GM23338 (cell line): ENCODE results near the gene NR2E3. TPM values are rescaled to one million over a fixed set of nuclear protein-coding genes. Genes with fewer than 3 reads are reported as not detected.

Experiments used
- ATAC-seq: fragments of 200-7000 bp; cut with Tn5 transposase; 3 replicates; pipeline ENCODE4 v1.9.1; 2020
- DNase-seq: peaks from one replicate; pipeline ENCODE4 v3.0.0-alpha.2; 2015; ENCODE audit warnings: low spot score
- H2AFZ ChIP-seq: fragments of 200-600 bp; sonication (generic); 2 replicates; pipeline ENCODE4 v1.8.0; 2016; ENCODE audit warnings: antibody characterized with exemption, mild to moderate bottlenecking, moderate library complexity
- H3F3A ChIP-seq: fragments of 200-600 bp; sonication (generic); replicated peaks from 2 replicates; pipeline ENCODE4 v1.8.0; 2017; ENCODE audit warnings: antibody characterized with exemption, mixed run types, low read depth
- H3K27ac ChIP-seq: fragments of 200-600 bp; sonication (generic); 2 replicates; pipeline ENCODE4 v1.6.1; 2016; ENCODE audit warnings: low read depth
- H3K27me3 ChIP-seq: fragments of 200-600 bp; sonication (generic); 2 replicates; pipeline ENCODE4 v1.8.0; 2016; ENCODE audit warnings: mild to moderate bottlenecking, mixed run types, moderate library complexity; ENCODE audit not compliant: insufficient read depth
- H3K36me3 ChIP-seq: fragments of 200-600 bp; sonication (generic); 2 replicates; pipeline ENCODE4 v1.8.0; 2016; ENCODE audit warnings: mild to moderate bottlenecking; ENCODE audit not compliant: insufficient read depth
- H3K4me1 ChIP-seq: fragments of 200-600 bp; sonication (generic); 2 replicates; pipeline ENCODE4 v1.8.0; 2016; ENCODE audit warnings: mild to moderate bottlenecking, moderate library complexity; ENCODE audit not compliant: insufficient read depth
- H3K4me2 ChIP-seq: fragments of 200-600 bp; sonication (generic); 2 replicates; pipeline ENCODE4 v1.7.1; 2017; ENCODE audit warnings: mixed run types
- H3K4me3 ChIP-seq: fragments of 200-600 bp; sonication (generic); 2 replicates; pipeline ENCODE4 v1.6.1; 2016; ENCODE audit warnings: mixed run types
- H3K79me2 ChIP-seq: fragments of 200-600 bp; sonication (generic); replicated peaks from 2 replicates; pipeline ENCODE4 v1.8.0; 2017; ENCODE audit warnings: mild to moderate bottlenecking; ENCODE audit not compliant: insufficient read depth
- H3K9me2 ChIP-seq: fragments of 200-600 bp; sonication (generic); 2 replicates; pipeline ENCODE4 v1.8.0; 2017; ENCODE audit not compliant: insufficient read depth
- H4K20me1 ChIP-seq: fragments of 200-600 bp; sonication (generic); replicated peaks from 2 replicates; pipeline ENCODE4 v1.8.0; 2017; ENCODE audit warnings: mild to moderate bottlenecking; ENCODE audit not compliant: insufficient read depth
- H3K27ac Mint-ChIP-seq: 2 replicates; pipeline ENCODE4 v1.8.0; 2020; ENCODE audit warnings: inconsistent platforms, mild to moderate bottlenecking, moderate library complexity, mixed read lengths
- H3K27me3 Mint-ChIP-seq: 3 replicates; pipeline ENCODE4 v1.8.0; 2022; ENCODE audit warnings: low read depth, mild to moderate bottlenecking, moderate library complexity, mixed read lengths, inconsistent platforms; ENCODE audit not compliant: insufficient read depth, poor library complexity
- H3K36me3 Mint-ChIP-seq: 3 replicates; pipeline ENCODE4 v1.8.0; 2021; ENCODE audit warnings: low read depth, mild to moderate bottlenecking, inconsistent platforms, moderate library complexity, mixed read lengths
- H3K4me1 Mint-ChIP-seq: 3 replicates; pipeline ENCODE4 v1.8.0; 2020; ENCODE audit warnings: mild to moderate bottlenecking, inconsistent platforms, mixed read lengths
- H3K4me3 Mint-ChIP-seq: 3 replicates; pipeline ENCODE4 v1.8.0; 2021; ENCODE audit warnings: moderate library complexity, mild to moderate bottlenecking, inconsistent platforms, mixed read lengths
- H3K9me3 Mint-ChIP-seq: 3 replicates; pipeline ENCODE4 v1.8.0; 2020; ENCODE audit warnings: moderate library complexity, mild to moderate bottlenecking, inconsistent platforms, mixed read lengths
- EZH2 ChIP-seq: fragments of 200-600 bp; sonication (generic); IDR thresholded peaks from one replicate; pipeline ENCODE4 v1.8.0; 2017; ENCODE audit warnings: antibody characterized with exemption, mild to moderate bottlenecking, low read depth; ENCODE audit not compliant: unreplicated experiment
- EZH2phosphoT487 ChIP-seq: fragments of 200-600 bp; sonication (generic); IDR thresholded peaks from one replicate; pipeline ENCODE4 v1.8.1; 2018; ENCODE audit warnings: antibody characterized with exemption; ENCODE audit not compliant: unreplicated experiment
- JUNB ChIP-seq: IDR thresholded peaks from one replicate; pipeline ENCODE4 v1.6.1; 2016; ENCODE audit warnings: antibody characterized with exemption; ENCODE audit not compliant: unreplicated experiment
- NANOG ChIP-seq: IDR thresholded peaks from 2 replicates; pipeline ENCODE4 v1.6.1; 2016; ENCODE audit warnings: antibody characterized with exemption, borderline replicate concordance
- POLR2AphosphoS5 ChIP-seq: IDR thresholded peaks from 2 replicates; pipeline ENCODE4 v1.6.1; 2016; ENCODE audit warnings: antibody characterized with exemption, low read depth
- STAT1 ChIP-seq: IDR thresholded peaks from one replicate; pipeline ENCODE4 v1.6.1; 2016; ENCODE audit warnings: antibody characterized with exemption; ENCODE audit not compliant: unreplicated experiment
- ZNF114 ChIP-seq: fragments of 250-450 bp; sonication (Bioruptor Pico); IDR thresholded peaks from 2 replicates; pipeline ENCODE4 v1.5.0; 2020; ENCODE audit warnings: mild to moderate bottlenecking, moderate library complexity
- polyA plus RNA-seq: library from polyadenylated mRNA; unstranded; fragments of >200 nt; fragmentation: Nextera tagmentation; extraction: Ambion mirVana; gene quantifications from 2 replicates; pipeline ENCODE4 v1.2.1, GENCODE V29; 2016
- total RNA-seq: library from RNA; depleted of rRNA; stranded (reverse); fragments of >200 nt; shearing (Covaris generic); gene quantifications from 2 replicates; pipeline ENCODE4 v1.2.3, GENCODE V29; 2014
- TF ChIP-seq, protein P1 (sequence below), 2 experiments: fragments of 200-600 bp in 1 of 2; sonication (generic) in 1 of 2; conservative IDR thresholded peaks; 2 replicates each; pipeline versions ENCODE4 v1.5.1 to v1.6.1; 2016 to 2017; ENCODE audit warnings: antibody characterized with exemption in 2 of 2, low read depth in 2 of 2, mild to moderate bottlenecking in 2 of 2, moderate library complexity in 1 of 2
- TF ChIP-seq, protein P2 (sequence below): IDR thresholded peaks from one replicate; pipeline ENCODE4 v1.6.1; 2018; ENCODE audit warnings: antibody characterized with exemption; ENCODE audit not compliant: unreplicated experiment
- TF ChIP-seq, protein P3 (sequence below): IDR thresholded peaks from 2 replicates; pipeline ENCODE4 v1.6.1; 2016; ENCODE audit warnings: antibody characterized with exemption
- TF ChIP-seq, protein P4 (sequence below): fragments of 250-450 bp; sonication (Bioruptor Pico); IDR thresholded peaks from 2 replicates; pipeline ENCODE4 v1.5.0; 2020; ENCODE audit warnings: mild to moderate bottlenecking, moderate library complexity

The NR2E3 gene
- total and polyA plus RNA-seq, 2 experiments from 2014 or later = 1.3 to 1.4 TPM

DNA sequence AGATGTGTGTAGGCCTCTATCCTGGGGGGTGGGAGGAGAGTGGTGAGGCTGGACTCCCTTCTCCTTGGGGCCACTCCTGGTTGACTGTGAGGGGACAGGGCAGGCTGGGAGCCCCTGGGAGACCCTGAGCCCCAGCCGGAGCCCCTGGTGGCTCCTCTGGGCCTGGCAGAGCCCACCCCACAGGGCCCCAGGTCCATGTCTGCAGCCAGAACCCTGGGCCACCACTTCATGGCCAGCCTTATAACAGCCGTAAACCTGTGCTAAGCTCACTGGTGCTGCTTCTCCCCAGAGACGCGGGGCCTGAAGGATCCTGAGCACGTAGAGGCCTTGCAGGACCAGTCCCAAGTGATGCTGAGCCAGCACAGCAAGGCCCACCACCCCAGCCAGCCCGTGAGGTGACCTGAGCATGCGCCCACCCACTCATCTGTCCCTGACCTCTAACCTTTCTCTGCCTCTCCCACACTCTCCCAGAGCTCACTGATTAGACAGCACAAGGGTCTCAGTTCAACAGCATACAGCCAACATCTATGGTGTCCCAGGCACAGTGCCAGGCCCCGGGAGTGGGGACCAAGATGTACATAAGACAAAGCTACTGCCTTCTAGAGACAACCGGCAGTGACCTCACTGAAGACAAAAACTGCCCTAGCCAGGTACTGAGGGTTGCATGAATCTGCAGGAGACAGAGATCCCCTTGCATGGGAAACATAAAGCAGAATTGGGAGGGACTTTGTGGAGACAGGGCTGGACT is 3.5 kb downstream of the NR2E3 start:
- H3K27me3 Mint-ChIP-seq = peaks cover 3% of the 10 kb centered on the region
- H3K4me1 Mint-ChIP-seq = peaks cover 3% of the 10 kb centered on the region; the same call in 1 of the 3 replicates
- no peaks in the 10 kb centered on the region for H3K9me2 ChIP-seq
- H3K27ac ChIP-seq = no peak overlapping the region
- H3K27me3 ChIP-seq = no peaks in the 10 kb centered on the region
- H3F3A ChIP-seq = no peaks in the 10 kb centered on the region
- no peak overlapping the region for H2AFZ ChIP-seq
- ATAC-seq (no peak), DNase-seq (no peak)
- no peaks in the 10 kb centered on the region for H3K79me2 ChIP-seq
- no peak overlapping the region for H3K27ac Mint-ChIP-seq
- H3K36me3 ChIP-seq = no peaks in the 10 kb centered on the region
- no peak for TF ChIP-seq JUNB
- no peak for TF ChIP-seq EZH2
- TF ChIP-seq, protein P1, sequence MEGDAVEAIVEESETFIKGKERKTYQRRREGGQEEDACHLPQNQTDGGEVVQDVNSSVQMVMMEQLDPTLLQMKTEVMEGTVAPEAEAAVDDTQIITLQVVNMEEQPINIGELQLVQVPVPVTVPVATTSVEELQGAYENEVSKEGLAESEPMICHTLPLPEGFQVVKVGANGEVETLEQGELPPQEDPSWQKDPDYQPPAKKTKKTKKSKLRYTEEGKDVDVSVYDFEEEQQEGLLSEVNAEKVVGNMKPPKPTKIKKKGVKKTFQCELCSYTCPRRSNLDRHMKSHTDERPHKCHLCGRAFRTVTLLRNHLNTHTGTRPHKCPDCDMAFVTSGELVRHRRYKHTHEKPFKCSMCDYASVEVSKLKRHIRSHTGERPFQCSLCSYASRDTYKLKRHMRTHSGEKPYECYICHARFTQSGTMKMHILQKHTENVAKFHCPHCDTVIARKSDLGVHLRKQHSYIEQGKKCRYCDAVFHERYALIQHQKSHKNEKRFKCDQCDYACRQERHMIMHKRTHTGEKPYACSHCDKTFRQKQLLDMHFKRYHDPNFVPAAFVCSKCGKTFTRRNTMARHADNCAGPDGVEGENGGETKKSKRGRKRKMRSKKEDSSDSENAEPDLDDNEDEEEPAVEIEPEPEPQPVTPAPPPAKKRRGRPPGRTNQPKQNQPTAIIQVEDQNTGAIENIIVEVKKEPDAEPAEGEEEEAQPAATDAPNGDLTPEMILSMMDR (conservative IDR thresholded peaks at IDR 0.05; ENCODE audit: low read depth in 2 of 2) = no peak
- TF ChIP-seq, protein P2, sequence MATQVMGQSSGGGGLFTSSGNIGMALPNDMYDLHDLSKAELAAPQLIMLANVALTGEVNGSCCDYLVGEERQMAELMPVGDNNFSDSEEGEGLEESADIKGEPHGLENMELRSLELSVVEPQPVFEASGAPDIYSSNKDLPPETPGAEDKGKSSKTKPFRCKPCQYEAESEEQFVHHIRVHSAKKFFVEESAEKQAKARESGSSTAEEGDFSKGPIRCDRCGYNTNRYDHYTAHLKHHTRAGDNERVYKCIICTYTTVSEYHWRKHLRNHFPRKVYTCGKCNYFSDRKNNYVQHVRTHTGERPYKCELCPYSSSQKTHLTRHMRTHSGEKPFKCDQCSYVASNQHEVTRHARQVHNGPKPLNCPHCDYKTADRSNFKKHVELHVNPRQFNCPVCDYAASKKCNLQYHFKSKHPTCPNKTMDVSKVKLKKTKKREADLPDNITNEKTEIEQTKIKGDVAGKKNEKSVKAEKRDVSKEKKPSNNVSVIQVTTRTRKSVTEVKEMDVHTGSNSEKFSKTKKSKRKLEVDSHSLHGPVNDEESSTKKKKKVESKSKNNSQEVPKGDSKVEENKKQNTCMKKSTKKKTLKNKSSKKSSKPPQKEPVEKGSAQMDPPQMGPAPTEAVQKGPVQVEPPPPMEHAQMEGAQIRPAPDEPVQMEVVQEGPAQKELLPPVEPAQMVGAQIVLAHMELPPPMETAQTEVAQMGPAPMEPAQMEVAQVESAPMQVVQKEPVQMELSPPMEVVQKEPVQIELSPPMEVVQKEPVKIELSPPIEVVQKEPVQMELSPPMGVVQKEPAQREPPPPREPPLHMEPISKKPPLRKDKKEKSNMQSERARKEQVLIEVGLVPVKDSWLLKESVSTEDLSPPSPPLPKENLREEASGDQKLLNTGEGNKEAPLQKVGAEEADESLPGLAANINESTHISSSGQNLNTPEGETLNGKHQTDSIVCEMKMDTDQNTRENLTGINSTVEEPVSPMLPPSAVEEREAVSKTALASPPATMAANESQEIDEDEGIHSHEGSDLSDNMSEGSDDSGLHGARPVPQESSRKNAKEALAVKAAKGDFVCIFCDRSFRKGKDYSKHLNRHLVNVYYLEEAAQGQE = no peak
- no peak for TF ChIP-seq STAT1
- TF ChIP-seq ZNF114 (CRISPR knock-in tag) = no peak
- TF ChIP-seq, protein P3, sequence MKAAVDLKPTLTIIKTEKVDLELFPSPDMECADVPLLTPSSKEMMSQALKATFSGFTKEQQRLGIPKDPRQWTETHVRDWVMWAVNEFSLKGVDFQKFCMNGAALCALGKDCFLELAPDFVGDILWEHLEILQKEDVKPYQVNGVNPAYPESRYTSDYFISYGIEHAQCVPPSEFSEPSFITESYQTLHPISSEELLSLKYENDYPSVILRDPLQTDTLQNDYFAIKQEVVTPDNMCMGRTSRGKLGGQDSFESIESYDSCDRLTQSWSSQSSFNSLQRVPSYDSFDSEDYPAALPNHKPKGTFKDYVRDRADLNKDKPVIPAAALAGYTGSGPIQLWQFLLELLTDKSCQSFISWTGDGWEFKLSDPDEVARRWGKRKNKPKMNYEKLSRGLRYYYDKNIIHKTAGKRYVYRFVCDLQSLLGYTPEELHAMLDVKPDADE = no peak
- TF ChIP-seq, protein P4, sequence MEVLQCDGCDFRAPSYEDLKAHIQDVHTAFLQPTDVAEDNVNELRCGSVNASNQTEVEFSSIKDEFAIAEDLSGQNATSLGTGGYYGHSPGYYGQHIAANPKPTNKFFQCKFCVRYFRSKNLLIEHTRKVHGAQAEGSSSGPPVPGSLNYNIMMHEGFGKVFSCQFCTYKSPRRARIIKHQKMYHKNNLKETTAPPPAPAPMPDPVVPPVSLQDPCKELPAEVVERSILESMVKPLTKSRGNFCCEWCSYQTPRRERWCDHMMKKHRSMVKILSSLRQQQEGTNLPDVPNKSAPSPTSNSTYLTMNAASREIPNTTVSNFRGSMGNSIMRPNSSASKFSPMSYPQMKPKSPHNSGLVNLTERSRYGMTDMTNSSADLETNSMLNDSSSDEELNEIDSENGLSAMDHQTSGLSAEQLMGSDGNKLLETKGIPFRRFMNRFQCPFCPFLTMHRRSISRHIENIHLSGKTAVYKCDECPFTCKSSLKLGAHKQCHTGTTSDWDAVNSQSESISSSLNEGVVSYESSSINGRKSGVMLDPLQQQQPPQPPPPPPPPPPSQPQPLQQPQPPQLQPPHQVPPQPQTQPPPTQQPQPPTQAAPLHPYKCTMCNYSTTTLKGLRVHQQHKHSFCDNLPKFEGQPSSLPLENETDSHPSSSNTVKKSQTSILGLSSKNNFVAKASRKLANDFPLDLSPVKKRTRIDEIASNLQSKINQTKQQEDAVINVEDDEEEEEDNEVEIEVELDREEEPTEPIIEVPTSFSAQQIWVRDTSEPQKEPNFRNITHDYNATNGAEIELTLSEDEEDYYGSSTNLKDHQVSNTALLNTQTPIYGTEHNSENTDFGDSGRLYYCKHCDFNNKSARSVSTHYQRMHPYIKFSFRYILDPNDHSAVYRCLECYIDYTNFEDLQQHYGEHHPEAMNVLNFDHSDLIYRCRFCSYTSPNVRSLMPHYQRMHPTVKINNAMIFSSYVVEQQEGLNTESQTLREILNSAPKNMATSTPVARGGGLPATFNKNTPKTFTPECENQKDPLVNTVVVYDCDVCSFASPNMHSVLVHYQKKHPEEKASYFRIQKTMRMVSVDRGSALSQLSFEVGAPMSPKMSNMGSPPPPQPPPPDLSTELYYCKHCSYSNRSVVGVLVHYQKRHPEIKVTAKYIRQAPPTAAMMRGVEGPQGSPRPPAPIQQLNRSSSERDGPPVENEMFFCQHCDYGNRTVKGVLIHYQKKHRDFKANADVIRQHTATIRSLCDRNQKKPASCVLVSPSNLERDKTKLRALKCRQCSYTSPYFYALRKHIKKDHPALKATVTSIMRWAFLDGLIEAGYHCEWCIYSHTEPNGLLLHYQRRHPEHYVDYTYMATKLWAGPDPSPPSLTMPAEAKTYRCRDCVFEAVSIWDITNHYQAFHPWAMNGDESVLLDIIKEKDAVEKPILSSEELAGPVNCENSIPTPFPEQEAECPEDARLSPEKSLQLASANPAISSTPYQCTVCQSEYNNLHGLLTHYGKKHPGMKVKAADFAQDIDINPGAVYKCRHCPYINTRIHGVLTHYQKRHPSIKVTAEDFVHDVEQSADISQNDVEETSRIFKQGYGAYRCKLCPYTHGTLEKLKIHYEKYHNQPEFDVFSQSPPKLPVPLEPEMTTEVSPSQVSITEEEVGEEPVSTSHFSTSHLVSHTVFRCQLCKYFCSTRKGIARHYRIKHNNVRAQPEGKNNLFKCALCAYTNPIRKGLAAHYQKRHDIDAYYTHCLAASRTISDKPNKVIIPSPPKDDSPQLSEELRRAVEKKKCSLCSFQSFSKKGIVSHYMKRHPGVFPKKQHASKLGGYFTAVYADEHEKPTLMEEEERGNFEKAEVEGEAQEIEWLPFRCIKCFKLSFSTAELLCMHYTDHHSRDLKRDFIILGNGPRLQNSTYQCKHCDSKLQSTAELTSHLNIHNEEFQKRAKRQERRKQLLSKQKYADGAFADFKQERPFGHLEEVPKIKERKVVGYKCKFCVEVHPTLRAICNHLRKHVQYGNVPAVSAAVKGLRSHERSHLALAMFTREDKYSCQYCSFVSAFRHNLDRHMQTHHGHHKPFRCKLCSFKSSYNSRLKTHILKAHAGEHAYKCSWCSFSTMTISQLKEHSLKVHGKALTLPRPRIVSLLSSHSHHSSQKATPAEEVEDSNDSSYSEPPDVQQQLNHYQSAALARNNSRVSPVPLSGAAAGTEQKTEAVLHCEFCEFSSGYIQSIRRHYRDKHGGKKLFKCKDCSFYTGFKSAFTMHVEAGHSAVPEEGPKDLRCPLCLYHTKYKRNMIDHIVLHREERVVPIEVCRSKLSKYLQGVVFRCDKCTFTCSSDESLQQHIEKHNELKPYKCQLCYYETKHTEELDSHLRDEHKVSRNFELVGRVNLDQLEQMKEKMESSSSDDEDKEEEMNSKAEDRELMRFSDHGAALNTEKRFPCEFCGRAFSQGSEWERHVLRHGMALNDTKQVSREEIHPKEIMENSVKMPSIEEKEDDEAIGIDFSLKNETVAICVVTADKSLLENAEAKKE (CRISPR knock-in tag) = no peak
- no peak for TF ChIP-seq NANOG
- no peak for TF ChIP-seq POLR2AphosphoS5
- no peak for TF ChIP-seq EZH2phosphoT487
- no peaks in the 10 kb centered on the region for H4K20me1 ChIP-seq
- peaks cover 7% of the 10 kb centered on the region; the same call in 2 of the 3 replicates for H3K36me3 Mint-ChIP-seq
- H3K9me3 Mint-ChIP-seq = peaks cover 10% of the 10 kb centered on the region
- H3K4me1 ChIP-seq = no peaks in the 10 kb centered on the region; the same call in 1 of the 2 replicates
- H3K4me2 ChIP-seq = no peak overlapping the region
- H3K4me3 ChIP-seq = no peak overlapping the region
- no peak overlapping the region for H3K4me3 Mint-ChIP-seq
